ENCODE data around the gene CEP57. TPM values are rescaled to one million over a fixed set of nuclear protein-coding genes. Genes with fewer than 3 reads are reported as not detected.
A peak's percentile ranks its signal among the peaks of the same experiment; 100 is the strongest.

CEP57 gene
- polyA plus RNA-seq (2013, experiment 1 of 4) = 88.9 TPM
- polyA plus RNA-seq (2013, experiment 2 of 4) = 78.0 TPM
- 66.7 TPM for polyA plus RNA-seq (2013, experiment 3 of 4)
- polyA plus RNA-seq (2013, experiment 4 of 4) = 69.5 TPM

DNA sequence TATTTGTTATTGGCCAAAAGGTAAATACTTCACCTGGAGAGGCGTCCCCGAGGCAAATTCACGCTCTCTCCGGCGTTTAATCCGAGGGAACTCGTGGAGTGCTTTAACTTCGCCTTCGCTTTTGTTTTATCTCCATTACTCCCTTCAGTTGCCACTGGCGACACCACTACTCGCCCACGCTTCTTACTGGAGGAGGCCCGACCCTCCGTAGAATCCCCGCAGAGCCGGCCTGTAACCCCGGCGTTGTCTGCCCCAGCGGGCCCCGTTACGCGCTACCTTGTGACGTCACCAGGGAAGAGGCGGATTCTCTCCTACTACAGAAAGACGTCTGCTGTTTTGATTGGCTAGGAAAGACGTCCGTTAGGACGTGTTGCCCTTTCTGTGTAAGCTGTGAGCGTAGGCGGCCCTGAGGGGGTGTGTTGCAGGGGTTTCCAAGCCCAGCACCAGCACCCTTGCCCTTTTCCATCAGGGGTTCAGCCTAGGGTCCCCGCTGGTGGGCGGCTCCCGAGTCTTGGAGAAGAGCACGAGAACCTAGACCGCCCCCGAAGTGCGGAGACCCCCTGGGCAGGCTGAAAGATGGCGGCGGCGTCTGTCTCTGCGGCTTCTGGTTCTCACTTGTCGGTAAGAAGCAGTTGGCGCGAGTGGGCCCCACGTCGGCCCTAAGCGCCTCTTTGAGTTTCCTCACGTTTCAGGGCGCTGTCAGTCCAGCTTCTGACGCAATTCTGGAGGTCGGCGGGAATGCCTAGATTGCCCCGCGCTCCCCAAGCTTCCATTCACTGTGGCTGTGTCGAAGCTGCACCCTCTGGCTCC lies at the start of gene CEP57:
Gene CEP57, plus strand, starts transcription at position 376 of the 810 bp plus-strand sequence. Its CDS starts 201 bp downstream, at position 577.
- Histone ChIP-seq H3K27ac (ENCODE audit: insufficient read depth, low read depth, low read length, poor library complexity, severe bottlenecking) (peak within 1 kb of the TSS; percentile 99), H3K36me3 (ENCODE audit: control insufficient read depth, insufficient read depth, low read length) (peaks cover 7% of the 10 kb centered on the region), H3K4me1 (ENCODE audit: control insufficient read depth, insufficient read depth, low read length) (peaks cover 7% of the 10 kb centered on the region), H3K4me3 (ENCODE audit: insufficient read depth, low read depth, low read length) (peak within 1 kb of the TSS; percentile 79), H3K9me3 (ENCODE audit: control insufficient read depth, low read length) (no peaks in the 10 kb centered on the region), H3K27me3 (ENCODE audit: control insufficient read depth, insufficient read depth, low read length, poor library complexity, severe bottlenecking) (no peaks in the 10 kb centered on the region)
- WGBS, 2 experiments = 0% methylated on average over 55 of the region's 55 CpGs

- H3K4me3 ChIP-seq (ENCODE audit: insufficient read depth, low read depth, low read length) = no peak overlapping the region
- H3K27me3 ChIP-seq (ENCODE audit: control insufficient read depth, insufficient read depth, low read length, poor library complexity, severe bottlenecking) = no peaks in the 10 kb centered on the region
- no peaks in the 10 kb centered on the region for H3K4me1 ChIP-seq (ENCODE audit: control insufficient read depth, insufficient read depth, low read length)
- no peaks in the 10 kb centered on the region for H3K36me3 ChIP-seq (ENCODE audit: control insufficient read depth, insufficient read depth, low read length)
- no peaks in the 10 kb centered on the region for H3K9me3 ChIP-seq (ENCODE audit: control insufficient read depth, low read length)
- 92 to 100% methylated on average over 1 of the region's 1 CpG for WGBS, 2 experiments
- H3K27ac ChIP-seq (ENCODE audit: insufficient read depth, low read depth, low read length, poor library complexity, severe bottlenecking) = no peak overlapping the region
These were observed 40.2 kb upstream of the CEP57 start for GRCh38 chr11:95750101-95750500.

DNA sequence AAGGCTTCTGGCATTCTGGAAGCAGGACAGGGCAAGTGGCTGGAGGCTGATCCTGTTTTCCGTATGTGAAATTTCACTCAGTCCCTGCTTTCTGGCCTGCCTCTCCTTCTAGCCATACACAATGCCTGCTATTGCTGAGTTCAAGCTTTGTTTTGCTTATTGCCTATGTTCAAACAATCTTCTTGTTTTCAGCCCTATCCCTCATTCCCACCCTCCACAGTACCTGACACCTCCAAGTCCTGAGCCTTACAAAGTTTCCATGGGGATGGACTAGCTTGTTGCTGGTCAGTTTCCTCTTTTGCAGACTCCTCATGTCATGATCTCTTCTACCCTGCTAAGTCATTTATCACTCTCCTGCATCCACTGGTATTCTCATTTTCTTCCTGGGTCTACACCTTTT lies 38.8 kb upstream of the CEP57 start:
- no peaks in the 10 kb centered on the region for H3K4me1 ChIP-seq (ENCODE audit: control insufficient read depth, insufficient read depth, low read length)
- no peak overlapping the region for H3K4me3 ChIP-seq (ENCODE audit: insufficient read depth, low read depth, low read length)
- no peaks in the 10 kb centered on the region for H3K27me3 ChIP-seq (ENCODE audit: control insufficient read depth, insufficient read depth, low read length, poor library complexity, severe bottlenecking)
- no peaks in the 10 kb centered on the region for H3K9me3 ChIP-seq (ENCODE audit: control insufficient read depth, low read length)
- WGBS, 2 experiments = 87 to 95% methylated on average over 1 of the region's 1 CpG
- H3K27ac ChIP-seq (ENCODE audit: insufficient read depth, low read depth, low read length, poor library complexity, severe bottlenecking) = no peak overlapping the region
- H3K36me3 ChIP-seq (ENCODE audit: control insufficient read depth, insufficient read depth, low read length) = no peaks in the 10 kb centered on the region

- Histone ChIP-seq H3K4me3 (ENCODE audit: insufficient read depth, low read depth, low read length) (no peak overlapping the region), H3K27me3 (ENCODE audit: control insufficient read depth, insufficient read depth, low read length, poor library complexity, severe bottlenecking) (no peaks in the 10 kb centered on the region), H3K27ac (ENCODE audit: insufficient read depth, low read depth, low read length, poor library complexity, severe bottlenecking) (no peak overlapping the region), H3K36me3 (ENCODE audit: control insufficient read depth, insufficient read depth, low read length) (no peaks in the 10 kb centered on the region), H3K4me1 (ENCODE audit: control insufficient read depth, insufficient read depth, low read length) (no peaks in the 10 kb centered on the region), H3K9me3 (ENCODE audit: control insufficient read depth, low read length) (no peaks in the 10 kb centered on the region)
- 88 to 95% methylated on average over 1 of the region's 1 CpG for whole genome bisulfite sequencing, 2 experiments
These were observed 29.4 kb upstream of the CEP57 start for GRCh38 chr11:95760941-95761340.

- 95 to 99% methylated on average over 3 of the region's 3 CpGs for WGBS, 2 experiments
- H3K36me3 ChIP-seq (ENCODE audit: control insufficient read depth, insufficient read depth, low read length) = no peaks in the 10 kb centered on the region
- no peaks in the 10 kb centered on the region for H3K9me3 ChIP-seq (ENCODE audit: control insufficient read depth, low read length)
- no peaks in the 10 kb centered on the region for H3K4me1 ChIP-seq (ENCODE audit: control insufficient read depth, insufficient read depth, low read length)
- H3K27me3 ChIP-seq (ENCODE audit: control insufficient read depth, insufficient read depth, low read length, poor library complexity, severe bottlenecking) = no peaks in the 10 kb centered on the region
- no peak overlapping the region for H3K4me3 ChIP-seq (ENCODE audit: insufficient read depth, low read depth, low read length)
- no peak overlapping the region for H3K27ac ChIP-seq (ENCODE audit: insufficient read depth, low read depth, low read length, poor library complexity, severe bottlenecking)
These were observed 27.8 kb upstream of the CEP57 start for GRCh38 chr11:95762534-95762933.

DNA sequence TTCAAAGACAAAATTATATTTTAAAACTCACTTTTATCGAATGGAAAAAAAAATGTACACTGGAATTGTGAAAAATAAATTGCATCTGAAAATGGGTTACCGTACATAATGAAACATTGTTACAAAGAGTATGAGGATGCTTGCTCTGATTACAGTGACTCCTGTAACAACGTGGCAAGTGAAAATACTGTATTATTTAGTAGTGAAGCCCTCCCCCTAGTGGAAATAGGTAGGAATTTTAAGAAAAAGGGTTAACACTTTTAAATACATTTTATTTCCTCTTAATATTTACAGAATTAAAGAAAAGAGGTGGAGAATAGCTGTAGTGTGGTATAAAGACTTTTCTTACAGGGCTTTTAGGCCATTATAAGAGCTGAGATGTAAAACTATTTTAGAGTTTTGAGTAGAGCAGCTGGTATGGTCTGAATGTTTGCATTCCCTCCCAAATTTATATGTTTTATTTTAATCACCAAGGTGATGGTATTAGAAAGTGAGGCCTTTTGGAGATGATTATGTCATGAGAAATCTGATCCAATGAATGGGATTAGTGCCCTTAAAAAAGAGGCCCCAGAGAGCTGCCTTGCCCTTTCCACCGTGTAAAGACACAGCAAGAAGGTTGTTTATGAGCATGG lies 25.9 kb upstream of the CEP57 start:
- Histone ChIP-seq H3K4me1 (ENCODE audit: control insufficient read depth, insufficient read depth, low read length) (no peaks in the 10 kb centered on the region), H3K4me3 (ENCODE audit: insufficient read depth, low read depth, low read length) (no peak overlapping the region), H3K9me3 (ENCODE audit: control insufficient read depth, low read length) (no peaks in the 10 kb centered on the region), H3K27me3 (ENCODE audit: control insufficient read depth, insufficient read depth, low read length, poor library complexity, severe bottlenecking) (no peaks in the 10 kb centered on the region), H3K27ac (ENCODE audit: insufficient read depth, low read depth, low read length, poor library complexity, severe bottlenecking) (no peak overlapping the region), H3K36me3 (ENCODE audit: control insufficient read depth, insufficient read depth, low read length) (no peaks in the 10 kb centered on the region)
- WGBS, 2 experiments = 50 to 74% methylated on average over 3 of the region's 4 CpGs

- 98% methylated on average over 2 of the region's 3 CpGs; no CpG with 5 or more reads in 1 of the 2 experiments for WGBS, 2 experiments
- Histone ChIP-seq H3K27me3 (ENCODE audit: control insufficient read depth, insufficient read depth, low read length, poor library complexity, severe bottlenecking) (no peaks in the 10 kb centered on the region), H3K36me3 (ENCODE audit: control insufficient read depth, insufficient read depth, low read length) (peaks cover 5% of the 10 kb centered on the region), H3K9me3 (ENCODE audit: control insufficient read depth, low read length) (no peaks in the 10 kb centered on the region), H3K4me3 (ENCODE audit: insufficient read depth, low read depth, low read length) (no peak overlapping the region), H3K4me1 (ENCODE audit: control insufficient read depth, insufficient read depth, low read length) (no peaks in the 10 kb centered on the region), H3K27ac (ENCODE audit: insufficient read depth, low read depth, low read length, poor library complexity, severe bottlenecking) (no peak overlapping the region)
These were observed 23.6 kb upstream of the CEP57 start for GRCh38 chr11:95766701-95767100.

GRCh38 chr11:95767498-95767897 lies 22.8 kb upstream of the CEP57 start:
- H3K27ac ChIP-seq (ENCODE audit: insufficient read depth, low read depth, low read length, poor library complexity, severe bottlenecking) = no peak overlapping the region
- WGBS, 2 experiments = 92 to 94% methylated on average over 1 of the region's 1 CpG
- no peak overlapping the region for H3K4me3 ChIP-seq (ENCODE audit: insufficient read depth, low read depth, low read length)
- no peaks in the 10 kb centered on the region for H3K27me3 ChIP-seq (ENCODE audit: control insufficient read depth, insufficient read depth, low read length, poor library complexity, severe bottlenecking)
- no peaks in the 10 kb centered on the region for H3K4me1 ChIP-seq (ENCODE audit: control insufficient read depth, insufficient read depth, low read length)
- no peaks in the 10 kb centered on the region for H3K9me3 ChIP-seq (ENCODE audit: control insufficient read depth, low read length)
- peaks cover 7% of the 10 kb centered on the region for H3K36me3 ChIP-seq (ENCODE audit: control insufficient read depth, insufficient read depth, low read length)

DNA sequence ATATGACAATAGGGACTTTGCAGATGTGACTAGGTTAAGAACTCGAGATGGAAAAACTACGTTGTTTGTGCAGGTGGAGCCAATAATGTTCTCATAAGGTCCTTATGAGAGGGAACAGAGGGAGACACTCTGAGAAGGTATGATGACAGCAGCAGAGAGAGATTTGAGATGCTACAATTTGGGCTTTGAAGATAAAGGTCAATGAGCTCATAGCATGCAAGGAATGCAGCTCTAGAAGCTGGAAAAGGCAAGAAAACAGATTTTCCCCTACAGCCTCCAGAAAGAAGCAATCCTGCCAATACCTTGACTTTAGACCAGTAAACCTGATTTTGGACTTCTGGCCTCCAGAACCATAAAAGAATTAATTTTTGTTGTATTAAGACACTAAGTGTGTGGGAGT lies 21.8 kb upstream of the CEP57 start:
- Histone ChIP-seq H3K4me3 (ENCODE audit: insufficient read depth, low read depth, low read length) (no peak overlapping the region), H3K27ac (ENCODE audit: insufficient read depth, low read depth, low read length, poor library complexity, severe bottlenecking) (no peak overlapping the region), H3K9me3 (ENCODE audit: control insufficient read depth, low read length) (no peaks in the 10 kb centered on the region), H3K4me1 (ENCODE audit: control insufficient read depth, insufficient read depth, low read length) (no peaks in the 10 kb centered on the region), H3K27me3 (ENCODE audit: control insufficient read depth, insufficient read depth, low read length, poor library complexity, severe bottlenecking) (no peaks in the 10 kb centered on the region), H3K36me3 (ENCODE audit: control insufficient read depth, insufficient read depth, low read length) (peaks cover 7% of the 10 kb centered on the region)
- WGBS, 2 experiments = 90 to 97% methylated on average over 2 of the region's 2 CpGs

- H3K27me3 ChIP-seq (ENCODE audit: control insufficient read depth, insufficient read depth, low read length, poor library complexity, severe bottlenecking) = no peaks in the 10 kb centered on the region
- H3K27ac ChIP-seq (ENCODE audit: insufficient read depth, low read depth, low read length, poor library complexity, severe bottlenecking) = no peak overlapping the region
- no peaks in the 10 kb centered on the region for H3K9me3 ChIP-seq (ENCODE audit: control insufficient read depth, low read length)
- H3K4me3 ChIP-seq (ENCODE audit: insufficient read depth, low read depth, low read length) = no peak overlapping the region
- peaks cover 32% of the 10 kb centered on the region for H3K36me3 ChIP-seq (ENCODE audit: control insufficient read depth, insufficient read depth, low read length)
- H3K4me1 ChIP-seq (ENCODE audit: control insufficient read depth, insufficient read depth, low read length) = no peaks in the 10 kb centered on the region
These were observed 13.4 kb upstream of the CEP57 start for GRCh38 chr11:95776859-95777258.
